ENCODE measurements around the gene PMFBP1. TPM values are rescaled to one million over a fixed set of nuclear protein-coding genes. Genes with fewer than 3 reads are reported as not detected.

Gene PMFBP1
- total and polyA plus RNA-seq, 2 donors (not counting 1 experiment from before 2014, with no cell fraction given) = 1.2 to 9.5 TPM

DNA sequence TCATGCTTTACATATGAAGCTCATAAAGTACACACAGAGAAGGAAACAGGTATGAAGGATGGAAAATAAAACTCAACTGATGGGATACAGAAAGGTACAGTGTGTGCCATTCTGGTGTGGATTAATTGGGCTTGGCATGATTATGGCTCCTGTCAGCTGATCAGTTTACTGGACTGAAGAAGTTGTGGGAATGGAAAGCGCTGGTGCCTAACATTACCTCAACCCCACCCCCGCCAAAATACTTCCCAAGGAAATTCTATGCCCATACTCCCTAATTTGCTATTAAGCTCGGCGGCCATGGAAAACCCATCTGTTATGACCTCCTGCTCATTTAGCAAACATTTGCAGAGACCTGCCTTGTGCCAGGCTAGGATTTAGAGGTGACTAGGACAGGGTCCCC lies 16.6 kb upstream of the PMFBP1 start:
- Histone ChIP-seq H2AFZ (ENCODE audit: insufficient read depth, low read depth, low read length, poor library complexity, severe bottlenecking) (no peak overlapping the region), H3K4me2 (replicated peaks; ENCODE audit: low read depth, low read length, poor library complexity, severe bottlenecking) (no peak overlapping the region), H3K27me3 (replicated peaks in 1 of 4; ENCODE audit: control extremely low read depth in 1 of 4, control insufficient read depth in 3 of 4, insufficient read depth in 4 of 4, low read length in 3 of 4) (no peaks in the 10 kb centered on the region), H3K36me3 (replicated peaks in 1 of 2; ENCODE audit: control extremely low read depth in 1 of 2, control insufficient read depth in 1 of 2, extremely low read depth in 1 of 2, insufficient read depth in 2 of 2, low read length in 1 of 2) (no peaks in the 10 kb centered on the region), H3K79me2 (ENCODE audit: control insufficient read depth, insufficient read depth, low read length) (no peaks in the 10 kb centered on the region), H4K20me1 (ENCODE audit: control insufficient read depth, insufficient read depth, low read length, poor library complexity, severe bottlenecking) (no peaks in the 10 kb centered on the region), H3K9me3 (ENCODE audit: control extremely low read depth in 1 of 3, control insufficient read depth in 2 of 3, insufficient read depth in 1 of 3, low read length in 2 of 3) (no peaks in the 10 kb centered on the region), H3K4me1 (ENCODE audit: control insufficient read depth in 2 of 2, insufficient read depth in 2 of 2, low read length in 2 of 2) (no peaks in the 10 kb centered on the region), H3K9ac (ENCODE audit: low read length) (no peak overlapping the region), H3K4me3 (ENCODE audit: control extremely low read depth in 1 of 5, extremely low read depth in 1 of 5, insufficient read depth in 1 of 5, low read depth in 2 of 5, low read length in 4 of 5) (no peak overlapping the region), H3K27ac (ENCODE audit: low read length in 2 of 2) (no peak overlapping the region)
- ChIA-PET CTCF (interaction anchor here (0.6 kb wide), 1 partner anchor 1762 kb away, joined by 5 read pairs; no protein-coding TSS in a partner anchor), POLR2A (no interaction called here)
- no peaks in the 10 kb centered on the region for H3K9me3 Mint-ChIP-seq (ENCODE audit: insufficient read depth)
- no peaks in the 10 kb centered on the region for H3K4me1 Mint-ChIP-seq
- 95% methylated on average over 4 of the region's 4 CpGs for WGBS (ENCODE audit: insufficient coverage)
- no peak overlapping the region for H3K4me3 Mint-ChIP-seq
- intact Hi-C loops (cut with micrococcal nuclease) = no loop called here
- no peak for DNase-seq
- no peak for ATAC-seq (ENCODE audit: low read depth)
- TF ChIP-seq, protein P1, sequence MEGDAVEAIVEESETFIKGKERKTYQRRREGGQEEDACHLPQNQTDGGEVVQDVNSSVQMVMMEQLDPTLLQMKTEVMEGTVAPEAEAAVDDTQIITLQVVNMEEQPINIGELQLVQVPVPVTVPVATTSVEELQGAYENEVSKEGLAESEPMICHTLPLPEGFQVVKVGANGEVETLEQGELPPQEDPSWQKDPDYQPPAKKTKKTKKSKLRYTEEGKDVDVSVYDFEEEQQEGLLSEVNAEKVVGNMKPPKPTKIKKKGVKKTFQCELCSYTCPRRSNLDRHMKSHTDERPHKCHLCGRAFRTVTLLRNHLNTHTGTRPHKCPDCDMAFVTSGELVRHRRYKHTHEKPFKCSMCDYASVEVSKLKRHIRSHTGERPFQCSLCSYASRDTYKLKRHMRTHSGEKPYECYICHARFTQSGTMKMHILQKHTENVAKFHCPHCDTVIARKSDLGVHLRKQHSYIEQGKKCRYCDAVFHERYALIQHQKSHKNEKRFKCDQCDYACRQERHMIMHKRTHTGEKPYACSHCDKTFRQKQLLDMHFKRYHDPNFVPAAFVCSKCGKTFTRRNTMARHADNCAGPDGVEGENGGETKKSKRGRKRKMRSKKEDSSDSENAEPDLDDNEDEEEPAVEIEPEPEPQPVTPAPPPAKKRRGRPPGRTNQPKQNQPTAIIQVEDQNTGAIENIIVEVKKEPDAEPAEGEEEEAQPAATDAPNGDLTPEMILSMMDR (IDR thresholded peaks at IDR 0.05) = no peak
- no peak for TF ChIP-seq EZH2 (IDR thresholded peaks at IDR 0.05; ENCODE audit: borderline replicate concordance, insufficient read depth, low read depth, low read length, poor library complexity, severe bottlenecking)
- H3K27ac Mint-ChIP-seq = no peak overlapping the region
- no peaks in the 10 kb centered on the region for H3K27me3 Mint-ChIP-seq

DNA sequence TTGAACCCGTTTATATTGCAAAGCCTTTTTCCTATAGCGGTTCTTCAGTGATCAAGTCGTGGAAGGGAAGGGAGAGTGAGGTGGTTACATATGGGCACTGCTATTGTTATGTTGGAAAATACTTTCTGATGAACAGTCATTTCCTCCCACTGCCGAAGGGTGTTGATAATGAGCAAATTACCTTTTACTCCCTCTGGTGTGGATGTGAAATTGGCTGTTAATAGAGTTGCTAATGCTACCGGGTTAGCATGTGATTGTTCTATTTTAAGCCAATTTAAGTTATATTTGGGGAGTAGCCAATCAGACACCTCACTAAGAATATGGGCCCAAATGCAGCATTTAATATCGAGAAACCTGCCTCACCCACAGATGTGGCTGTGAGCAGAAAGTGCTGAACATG lies 15.6 kb upstream of the PMFBP1 start:
- TF ChIP-seq EZH2 (IDR thresholded peaks at IDR 0.05; ENCODE audit: borderline replicate concordance, insufficient read depth, low read depth, low read length, poor library complexity, severe bottlenecking) = no peak
- TF ChIP-seq, protein P1 (IDR thresholded peaks at IDR 0.05) = no peak
- Mint-ChIP-seq H3K4me1 (no peaks in the 10 kb centered on the region), H3K27ac (no peak overlapping the region), H3K27me3 (no peaks in the 10 kb centered on the region), H3K4me3 (no peak overlapping the region), H3K9me3 (ENCODE audit: insufficient read depth) (no peaks in the 10 kb centered on the region)
- H3K4me3 ChIP-seq (ENCODE audit: control extremely low read depth in 1 of 5, extremely low read depth in 1 of 5, insufficient read depth in 1 of 5, low read depth in 2 of 5, low read length in 4 of 5) = no peak overlapping the region
- H3K27me3 ChIP-seq (replicated peaks in 1 of 4; ENCODE audit: control extremely low read depth in 1 of 4, control insufficient read depth in 3 of 4, insufficient read depth in 4 of 4, low read length in 3 of 4) = no peaks in the 10 kb centered on the region
- ATAC-seq (ENCODE audit: low read depth) = no peak
- no peaks in the 10 kb centered on the region for H4K20me1 ChIP-seq (ENCODE audit: control insufficient read depth, insufficient read depth, low read length, poor library complexity, severe bottlenecking)
- no peak overlapping the region for H3K27ac ChIP-seq (ENCODE audit: low read length in 2 of 2)
- H3K79me2 ChIP-seq (ENCODE audit: control insufficient read depth, insufficient read depth, low read length) = no peaks in the 10 kb centered on the region
- intact Hi-C loops (cut with micrococcal nuclease) = no loop called here
- DNase-seq = no peak
- H2AFZ ChIP-seq (ENCODE audit: insufficient read depth, low read depth, low read length, poor library complexity, severe bottlenecking) = no peak overlapping the region
- no peak overlapping the region for H3K9ac ChIP-seq (ENCODE audit: low read length)
- ChIA-PET CTCF (no interaction called here), POLR2A (no interaction called here)
- 93% methylated on average over 3 of the region's 6 CpGs for WGBS (ENCODE audit: insufficient coverage)
- no peaks in the 10 kb centered on the region for H3K9me3 ChIP-seq (ENCODE audit: control extremely low read depth in 1 of 3, control insufficient read depth in 2 of 3, insufficient read depth in 1 of 3, low read length in 2 of 3)
- H3K4me2 ChIP-seq (replicated peaks; ENCODE audit: low read depth, low read length, poor library complexity, severe bottlenecking) = no peak overlapping the region
- H3K36me3 ChIP-seq (replicated peaks in 1 of 2; ENCODE audit: control extremely low read depth in 1 of 2, control insufficient read depth in 1 of 2, extremely low read depth in 1 of 2, insufficient read depth in 2 of 2, low read length in 1 of 2) = no peaks in the 10 kb centered on the region
- H3K4me1 ChIP-seq (ENCODE audit: control insufficient read depth in 2 of 2, insufficient read depth in 2 of 2, low read length in 2 of 2) = no peaks in the 10 kb centered on the region
